T-cell (primary cell): ENCODE measurements around the gene WNT3A. TPM values are rescaled to one million over a fixed set of nuclear protein-coding genes. Genes with fewer than 3 reads are reported as not detected.
"Not testable (repeated sequence)": the region's sequence is repeated elsewhere in the genome, so short reads cannot be mapped to it uniquely, and the experiment has no call there.

Source experiments
- ATAC-seq, 4 experiments: fragments of 200-7000 bp in 3 of 4; fragments of 150-1000 bp in 1 of 4; cut with Tn5 transposase; replicated peaks in 1 of 4; 1 replicate in 3 of 4; 2 replicates in 1 of 4; pipeline ENCODE4 v1.10.0; 2021; ENCODE audit warnings: moderate library complexity in 3 of 4, mild to moderate bottlenecking in 2 of 4, moderate number of reproducible peaks in 1 of 4
- CTCF ChIA-PET, 2 donors: fragments of 300-600 bp; sonication (Branson Sonifier 250); formaldehyde crosslinking; loops; one replicate each; lab custom pipeline; 2022; ENCODE audit warnings: antibody characterized with exemption in 2 of 2; lab: Charles Lee
- POLR2A ChIA-PET, 2 donors: fragments of 300-600 bp; sonication (Branson Sonifier 250); formaldehyde crosslinking; loops; one replicate each; lab custom pipeline; 2022; ENCODE audit warnings: antibody characterized with exemption in 2 of 2; lab: Charles Lee
- DNase-seq, 35 experiments: peaks; one replicate each; pipeline versions ENCODE4 v3.0.0 to v3.0.0-alpha.2; 2013 to 2023
- H3K27ac ChIP-seq: one replicate; pipeline ENCODE4 v1.5.1; 2013; ENCODE audit warnings: low read length
- H3K27me3 ChIP-seq, 2 experiments: replicated peaks in 1 of 2; 1 replicate in 1 of 2; 2 replicates in 1 of 2; pipeline versions ENCODE4 v1.6.1 to v1.7.0; 2013; ENCODE audit warnings: low read length in 1 of 2, mixed read lengths in 1 of 2; ENCODE audit not compliant: control insufficient read depth in 2 of 2, insufficient read depth in 2 of 2; ENCODE audit errors: extremely low read depth in 1 of 2
- H3K36me3 ChIP-seq, 2 donors: 1 replicate in 1 of 2; 2 replicates in 1 of 2; pipeline versions ENCODE4 v1.6.1 to v1.7.0; 2013; ENCODE audit warnings: low read length in 1 of 2; ENCODE audit not compliant: control insufficient read depth in 2 of 2, insufficient read depth in 1 of 2; ENCODE audit errors: extremely low read depth in 1 of 2
- H3K4me1 ChIP-seq, 2 experiments: 1 replicate in 1 of 2; 2 replicates in 1 of 2; pipeline versions ENCODE4 v1.6.1 to v1.7.0; 2013; ENCODE audit warnings: low read length in 2 of 2, mixed read lengths in 1 of 2; ENCODE audit not compliant: insufficient read depth in 2 of 2, control insufficient read depth in 1 of 2; ENCODE audit errors: extremely low read depth in 1 of 2
- H3K4me3 ChIP-seq, 2 donors: 1 replicate in 1 of 2; 2 replicates in 1 of 2; pipeline versions ENCODE4 v1.5.1 to v1.7.0; 2013; ENCODE audit warnings: mild to moderate bottlenecking in 2 of 2, low read length in 1 of 2, moderate library complexity in 1 of 2; ENCODE audit not compliant: control insufficient read depth in 1 of 2; ENCODE audit errors: extremely low read depth in 1 of 2
- H3K9me3 ChIP-seq: 2 replicates; pipeline ENCODE4 v1.7.0; 2013
- H3K27ac Mint-ChIP-seq, 2 donors: one replicate each; pipeline ENCODE4 v1.8.0; 2020 to 2021; ENCODE audit warnings: mild to moderate bottlenecking in 2 of 2, mixed read lengths in 2 of 2
- H3K27me3 Mint-ChIP-seq, 2 donors: one replicate each; pipeline ENCODE4 v1.8.0; 2021 to 2022; ENCODE audit warnings: mixed read lengths in 2 of 2
- H3K36me3 Mint-ChIP-seq: one replicate; pipeline ENCODE4 v1.8.0; 2021; ENCODE audit warnings: mixed read lengths
- H3K4me1 Mint-ChIP-seq, 3 donors: one replicate each; pipeline ENCODE4 v1.8.0; 2020 to 2022; ENCODE audit warnings: mixed read lengths in 3 of 3, mild to moderate bottlenecking in 1 of 3
- H3K4me3 Mint-ChIP-seq, 3 donors: one replicate each; pipeline ENCODE4 v1.8.0; 2020 to 2022; ENCODE audit warnings: mild to moderate bottlenecking in 3 of 3, mixed read lengths in 3 of 3, moderate library complexity in 3 of 3
- H3K9me3 Mint-ChIP-seq, 3 donors: one replicate each; pipeline ENCODE4 v1.8.0; 2020 to 2022; ENCODE audit warnings: mixed read lengths in 3 of 3
- WGBS: methylation state at CpG from one replicate; pipeline ENCODE4 v1.1.5; 2013; ENCODE audit warnings: missing lambda C conversion rate; ENCODE audit not compliant: insufficient coverage; 5-methylcytosine and 5-hydroxymethylcytosine counted together
- total RNA-seq, 35 experiments: library from RNA in 6 of 35; stranded (reverse) in 6 of 35; fragments of 120-200 nt in 1 of 35; gene quantifications; one replicate each; pipeline versions ENCODE4 v1.2.1 to v1.2.4 and lab custom pipeline; 2013 to 2026

The WNT3A gene, protein sequence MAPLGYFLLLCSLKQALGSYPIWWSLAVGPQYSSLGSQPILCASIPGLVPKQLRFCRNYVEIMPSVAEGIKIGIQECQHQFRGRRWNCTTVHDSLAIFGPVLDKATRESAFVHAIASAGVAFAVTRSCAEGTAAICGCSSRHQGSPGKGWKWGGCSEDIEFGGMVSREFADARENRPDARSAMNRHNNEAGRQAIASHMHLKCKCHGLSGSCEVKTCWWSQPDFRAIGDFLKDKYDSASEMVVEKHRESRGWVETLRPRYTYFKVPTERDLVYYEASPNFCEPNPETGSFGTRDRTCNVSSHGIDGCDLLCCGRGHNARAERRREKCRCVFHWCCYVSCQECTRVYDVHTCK
- under 1 TPM in 2 of 5 donors, not detected in 3; 0.10 to 0.28 TPM for total RNA-seq
- 0.06 TPM for total RNA-seq (2013)
- total RNA-seq (lab: John Stamatoyannopoulos, UW): 0 to 0.22 (median 0) reads per million in 29 experiments

DNA sequence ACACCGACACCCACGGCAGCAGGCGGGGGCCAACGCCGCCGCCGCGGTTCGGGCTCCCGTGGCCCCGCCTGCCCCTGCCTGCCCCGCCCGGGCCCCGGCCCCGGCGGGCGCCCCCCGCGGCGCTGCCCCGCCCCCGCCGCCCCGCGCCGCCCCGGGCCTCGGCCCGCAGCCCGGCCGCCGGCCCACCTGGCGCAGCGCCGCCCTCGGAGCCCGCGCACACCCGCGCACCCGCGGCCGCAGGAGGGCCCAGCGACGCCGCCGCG is at the start of gene WNT3A:
WNT3A (plus strand) TSS at position 213 of the 263 bp plus-strand sequence. CDS start 131 bp downstream, outside the sequence.
- POLR2A ChIA-PET: no interaction called here
- Histone ChIP-seq H3K4me1 (peaks cover 0 to 20% of the 10 kb centered on the region in 2 experiments), H3K4me3 (no peak within 1 kb of the TSS), H3K27me3 (peaks cover 2 to 83% of the 10 kb centered on the region in 2 experiments), H3K27ac (no peak within 1 kb of the TSS), H3K36me3 (no peaks in the 10 kb centered on the region), H3K9me3 (no peaks in the 10 kb centered on the region)
- H3K27me3 Mint-ChIP-seq: peaks cover 43 to 83% of the 10 kb centered on the region in 2 donors
- H3K9me3 Mint-ChIP-seq: no peaks in the 10 kb centered on the region
- H3K27ac Mint-ChIP-seq: no peak within 1 kb of the TSS
- H3K36me3 Mint-ChIP-seq: no peaks in the 10 kb centered on the region
- DNase-seq (no peak), ATAC-seq (no peak)
- peak within 1 kb of the TSS in 2 of 3 donors; percentile 21 to 40 for H3K4me3 Mint-ChIP-seq
- CTCF ChIA-PET: no interaction called here
- 2% methylated on average over 39 of the region's 48 CpGs for WGBS
- peaks cover 6 to 25% (median 13%) of the 10 kb centered on the region in 3 donors for H3K4me1 Mint-ChIP-seq

DNA sequence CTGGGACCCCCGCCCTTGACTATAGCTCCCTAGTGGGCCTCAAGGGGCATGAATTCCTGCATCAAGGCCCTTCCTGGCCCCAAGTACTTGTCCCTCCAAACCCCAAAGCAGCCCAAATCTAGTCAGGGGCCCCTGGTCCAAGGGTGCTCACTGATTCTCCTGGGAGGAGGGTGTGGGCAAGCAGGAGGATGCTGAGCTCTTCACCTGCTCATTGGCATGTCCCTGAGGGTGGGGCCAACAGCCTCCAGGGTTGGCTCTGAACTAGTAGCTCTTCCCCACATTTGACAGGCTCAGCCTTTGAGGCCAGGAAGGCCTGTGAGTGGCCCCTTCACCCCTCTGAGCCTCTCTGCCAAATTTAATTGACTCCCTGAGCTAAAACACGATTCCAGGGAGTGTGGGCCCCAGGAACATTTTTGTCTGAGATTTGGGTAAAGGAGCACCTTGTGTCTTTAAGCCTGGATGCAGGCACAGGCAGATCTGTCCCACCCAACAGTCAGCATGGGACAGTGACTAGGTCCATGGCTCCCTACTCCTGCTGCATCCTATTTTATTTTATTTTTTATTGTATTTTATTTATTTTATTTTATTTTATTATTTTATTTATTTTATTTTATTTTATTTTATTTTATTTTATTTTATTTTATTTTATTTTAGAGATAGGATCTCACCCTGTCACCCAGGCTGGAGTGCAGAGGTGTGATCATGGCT is 48.0 kb upstream of the WNT3A start:
- H3K9me3 ChIP-seq: peaks cover 6% of the 10 kb centered on the region
- H3K27me3 ChIP-seq: peaks cover 0 to 26% of the 10 kb centered on the region in 2 experiments
- Mint-ChIP-seq H3K4me3 (no peak overlapping the region), H3K36me3 (no peaks in the 10 kb centered on the region), H3K4me1 (peaks cover 0 to 3% (median 0%) of the 10 kb centered on the region in 3 donors), H3K9me3 (no peaks in the 10 kb centered on the region), H3K27me3 (peaks cover 34 to 41% of the 10 kb centered on the region in 2 donors), H3K27ac (no peak overlapping the region)
- ChIA-PET POLR2A (no interaction called here), CTCF (no interaction called here)
- ATAC-seq: no peak
- no peak overlapping the region for H3K4me3 ChIP-seq
- H3K36me3 ChIP-seq: no peaks in the 10 kb centered on the region
- 100% methylated on average over 1 of the region's 2 CpGs for WGBS
- H3K27ac ChIP-seq: no peak overlapping the region
- no peak for DNase-seq
- no peaks in the 10 kb centered on the region for H3K4me1 ChIP-seq

DNA sequence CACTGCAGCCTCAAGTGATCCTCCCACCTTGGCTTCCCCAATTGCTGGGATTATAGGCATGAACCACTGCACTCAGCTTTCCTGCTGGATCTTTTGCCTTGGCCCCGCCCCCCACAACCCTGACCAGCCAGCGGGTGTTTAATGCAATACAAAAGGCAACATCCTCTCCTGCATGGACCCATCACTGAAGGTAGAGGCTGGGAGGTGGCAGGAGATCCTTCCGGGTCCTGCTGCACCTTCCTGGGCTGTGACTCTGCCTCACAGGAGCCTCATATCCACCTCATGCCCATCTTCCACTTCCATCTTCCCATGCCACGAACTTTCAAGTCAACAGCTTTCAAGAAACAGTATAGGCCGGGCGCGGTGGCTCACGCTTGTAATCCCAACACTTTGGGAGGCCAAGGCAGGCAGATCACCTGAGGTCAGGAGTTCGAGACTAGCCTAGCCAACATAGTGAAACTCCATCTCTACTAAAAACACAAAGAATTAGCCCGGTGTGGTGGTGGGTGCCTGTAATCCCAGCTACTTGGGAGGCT is 47.4 kb upstream of the WNT3A start:
- Mint-ChIP-seq H3K4me1 (peaks cover 0 to 3% (median 0%) of the 10 kb centered on the region in 3 donors), H3K36me3 (no peaks in the 10 kb centered on the region), H3K4me3 (no peak overlapping the region), H3K27ac (no peak overlapping the region), H3K27me3 (peaks cover 34 to 41% of the 10 kb centered on the region in 2 donors), H3K9me3 (no peaks in the 10 kb centered on the region)
- peaks cover 0 to 21% of the 10 kb centered on the region in 2 experiments for H3K27me3 ChIP-seq
- no peaks in the 10 kb centered on the region for H3K4me1 ChIP-seq
- no peak for ATAC-seq
- no peak for DNase-seq
- no peaks in the 10 kb centered on the region for H3K36me3 ChIP-seq
- CTCF ChIA-PET: interaction anchor here in 1 of 2 donors (0.7 kb wide), 1 partner anchor 623 kb away, joined by 6 read pairs; no protein-coding TSS in a partner anchor
- no peak overlapping the region for H3K27ac ChIP-seq
- 86% methylated on average over 2 of the region's 10 CpGs for WGBS
- H3K4me3 ChIP-seq: no peak overlapping the region
- peaks cover 6% of the 10 kb centered on the region for H3K9me3 ChIP-seq
- POLR2A ChIA-PET: no interaction called here

DNA sequence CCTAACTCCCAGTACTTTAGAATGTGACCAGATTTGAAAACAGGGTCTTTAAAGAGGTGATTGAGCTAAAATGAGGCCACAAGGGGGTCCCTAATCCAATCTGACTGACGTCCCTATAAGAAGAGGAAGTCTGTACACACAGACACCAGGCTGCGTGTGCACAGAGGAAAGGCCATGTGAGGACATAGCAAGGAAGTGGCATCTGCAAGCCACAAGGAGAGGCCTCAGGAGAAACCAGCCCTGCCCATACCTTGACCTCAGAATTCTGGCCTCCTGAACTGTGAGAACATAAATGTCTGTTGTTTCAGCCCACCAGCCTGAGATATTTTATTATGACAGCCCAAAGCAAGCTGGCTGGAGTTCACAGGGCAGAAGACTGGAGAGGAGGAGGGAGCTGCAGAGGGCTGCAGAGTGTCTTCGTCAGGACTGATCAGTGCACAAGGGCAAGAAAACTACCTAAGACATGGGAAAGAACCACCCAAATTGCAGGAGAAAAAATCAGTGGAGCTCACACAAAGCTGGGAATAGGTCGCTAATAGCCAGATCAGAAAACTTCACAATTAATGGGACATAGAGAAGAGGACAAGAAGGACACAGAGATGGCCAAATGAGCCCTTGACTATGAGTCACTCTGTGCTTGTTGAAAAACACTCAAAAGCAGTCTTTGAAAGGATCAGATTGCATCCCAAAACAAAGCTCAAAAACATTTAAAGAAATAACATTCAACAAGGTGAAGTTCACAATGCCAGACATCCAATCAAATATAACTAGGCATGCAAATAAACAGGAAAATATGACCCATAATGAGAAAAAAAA is 44.9 kb upstream of the WNT3A start:
- POLR2A ChIA-PET: no interaction called here
- WGBS: 30% methylated on average over 4 of the region's 4 CpGs
- no peaks in the 10 kb centered on the region for H3K36me3 ChIP-seq
- no peak overlapping the region for H3K27ac ChIP-seq
- no peak for ATAC-seq
- peaks cover 0 to 21% of the 10 kb centered on the region in 2 experiments for H3K27me3 ChIP-seq
- no peak overlapping the region for H3K4me3 ChIP-seq
- peaks cover 25% of the 10 kb centered on the region in 2 donors for H3K27me3 Mint-ChIP-seq
- H3K4me1 ChIP-seq: no peaks in the 10 kb centered on the region
- H3K9me3 ChIP-seq: no peaks in the 10 kb centered on the region
- H3K9me3 Mint-ChIP-seq: no peaks in the 10 kb centered on the region
- no peak overlapping the region for H3K4me3 Mint-ChIP-seq
- DNase-seq: no peak
- CTCF ChIA-PET: interaction anchor here in 1 of 2 donors (0.6 kb wide), 1 partner anchor 278 kb away, joined by 5 read pairs; no protein-coding TSS in a partner anchor
- peaks cover 0 to 3% (median 0%) of the 10 kb centered on the region in 3 donors for H3K4me1 Mint-ChIP-seq
- no peak overlapping the region for H3K27ac Mint-ChIP-seq
- no peaks in the 10 kb centered on the region for H3K36me3 Mint-ChIP-seq

DNA sequence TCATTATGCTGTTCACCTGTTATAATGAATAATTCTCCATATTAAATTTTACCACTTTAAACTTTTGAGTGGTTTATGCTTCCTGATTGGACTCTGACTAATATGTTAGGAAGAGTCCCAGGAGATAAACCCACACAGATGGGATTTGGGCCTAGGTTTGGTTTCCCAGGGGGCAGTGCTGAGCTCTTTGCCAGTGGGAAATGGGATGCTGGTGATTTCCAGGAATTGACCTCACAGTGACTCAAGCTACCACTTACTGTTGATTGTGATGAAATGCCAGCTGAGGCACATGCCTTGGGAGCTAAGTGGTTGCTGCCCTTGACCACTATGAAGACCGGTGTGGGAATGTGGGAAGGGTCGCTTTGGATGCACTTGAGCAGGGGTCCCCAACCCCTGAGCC is 40.1 kb upstream of the WNT3A start:
- POLR2A ChIA-PET, H3K4me3 ChIP-seq, H3K4me1 Mint-ChIP-seq, DNase-seq, H3K27me3 ChIP-seq, H3K27me3 Mint-ChIP-seq, H3K9me3 ChIP-seq, H3K27ac ChIP-seq, H3K27ac Mint-ChIP-seq, CTCF ChIA-PET, H3K9me3 Mint-ChIP-seq, H3K4me3 Mint-ChIP-seq, H3K4me1 ChIP-seq, H3K36me3 ChIP-seq, ATAC-seq, H3K36me3 Mint-ChIP-seq: not testable (repeated sequence)
- WGBS: no CpG with 5 or more reads among the region's 2 CpGs

DNA sequence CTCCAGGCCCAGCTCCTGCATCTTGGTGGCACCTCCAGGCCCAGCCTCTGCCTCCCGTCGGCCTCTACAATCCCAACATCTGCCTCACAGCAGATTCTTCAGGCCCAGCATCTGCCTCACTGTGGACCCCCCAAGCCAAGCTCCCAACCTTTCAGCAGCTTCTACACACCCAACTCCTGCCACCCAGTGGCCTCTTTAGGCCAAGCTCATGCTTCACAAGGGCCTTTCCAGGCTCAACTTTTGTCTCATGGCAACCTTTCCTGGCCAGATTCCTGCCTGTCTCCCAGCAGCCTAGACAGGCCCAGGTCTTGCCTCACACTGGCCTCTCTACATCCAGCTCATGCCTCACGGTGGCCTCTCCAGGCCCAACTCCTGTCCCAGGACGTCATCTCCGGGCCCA is 39.0 kb upstream of the WNT3A start:
- H3K9me3 ChIP-seq, POLR2A ChIA-PET, H3K4me3 Mint-ChIP-seq, CTCF ChIA-PET, H3K27me3 Mint-ChIP-seq, H3K4me1 Mint-ChIP-seq, H3K36me3 Mint-ChIP-seq, H3K27me3 ChIP-seq, H3K4me1 ChIP-seq, H3K27ac Mint-ChIP-seq, H3K4me3 ChIP-seq, H3K36me3 ChIP-seq, H3K9me3 Mint-ChIP-seq, DNase-seq, ATAC-seq, H3K27ac ChIP-seq: not testable (repeated sequence)
- WGBS: no CpG with 5 or more reads among the region's 5 CpGs
